ENCODE measurements around the gene EXD3.

DNA sequence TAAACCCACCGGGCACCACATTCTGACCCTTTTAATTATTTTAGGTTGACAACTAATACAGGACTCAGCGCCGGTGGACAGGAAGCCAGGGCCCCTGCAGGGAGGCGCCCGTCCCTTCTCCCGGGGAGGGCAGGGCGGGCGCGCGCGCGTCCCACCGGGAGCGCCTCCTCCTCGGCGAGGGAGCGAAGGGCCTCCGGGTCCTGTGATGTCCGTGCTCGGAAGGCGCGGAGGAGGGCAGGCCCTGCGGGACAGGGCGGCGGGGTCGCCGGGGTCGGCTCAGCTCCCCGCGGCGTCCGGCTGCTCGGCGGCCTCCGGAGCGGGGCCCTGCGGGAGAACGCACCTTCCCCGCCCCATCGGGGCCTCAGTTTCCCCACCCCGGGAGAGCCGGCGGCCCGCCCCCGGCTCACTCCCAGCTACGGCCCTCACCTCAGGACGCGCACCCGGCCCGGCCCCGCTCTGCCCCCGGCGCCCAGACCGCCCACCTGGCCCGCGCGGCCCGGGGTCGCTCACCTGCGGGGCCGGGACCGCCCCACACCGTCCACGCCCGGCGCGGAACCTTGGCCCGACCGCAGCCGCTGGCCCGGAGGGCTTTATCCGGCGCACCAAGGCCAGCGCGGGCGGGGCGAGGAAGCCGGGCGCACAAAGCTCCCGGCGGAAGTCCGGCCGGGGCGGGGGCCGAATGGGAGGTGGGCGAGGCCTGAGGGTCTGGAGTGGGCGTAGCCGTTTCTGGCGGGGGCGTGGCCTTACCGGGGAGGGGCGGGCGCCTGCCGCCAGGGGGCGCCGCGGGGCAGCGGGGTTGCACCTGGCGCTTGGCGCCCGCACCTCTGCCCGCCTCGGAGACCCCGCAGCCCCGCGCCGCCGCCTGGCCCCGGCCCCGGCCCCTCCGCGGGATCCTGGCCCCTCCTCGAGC, at the start of gene EXD3, which contains the start of gene NOXA1:
- no peak for TF ChIP-seq EZH2 (optimal IDR thresholded peaks at IDR 0.05; ENCODE audit: low read depth, low read length)
- peak; percentile 49 for TF ChIP-seq CTCF (IDR thresholded peaks at IDR 0.05; ENCODE audit: low read length)
- TF ChIP-seq EZH2phosphoT487 (IDR thresholded peaks at IDR 0.05; ENCODE audit: low read length) = no peak
